IPS-NIHi11 (cell line): ENCODE data around the gene DCPS.
"Not testable (repeated sequence)": the region's sequence is repeated elsewhere in the genome, so short reads cannot be mapped to it uniquely, and the experiment has no call there.

Experiments used
- DNase-seq: peaks from one replicate; pipeline ENCODE4 v3.0.0; 2012; ENCODE audit warnings: mixed read lengths, low spot score

Gene DCPS

GRCh38 chr11:126384449-126385070, 80.7 kb downstream of the DCPS start:
- DNase-seq = no peak

GRCh38 chr11:126385991-126386728, 82.3 kb downstream of the DCPS start:
- DNase-seq = no peak

- DNase-seq = not testable (repeated sequence)
Measured at GRCh38 chr11:126386729-126387071, 82.8 kb downstream of the DCPS start.

- DNase-seq = no peak
Measured at GRCh38 chr11:126387857-126388256, 84.0 kb downstream of the DCPS start.

- DNase-seq = no peak
Measured at GRCh38 chr11:126390272-126390867, 86.5 kb downstream of the DCPS start.

- no peak for DNase-seq
Measured at GRCh38 chr11:126391286-126391954, 87.6 kb downstream of the DCPS start.

GRCh38 chr11:126391970-126392632, 88.2 kb downstream of the DCPS start:
- no peak for DNase-seq

DNA sequence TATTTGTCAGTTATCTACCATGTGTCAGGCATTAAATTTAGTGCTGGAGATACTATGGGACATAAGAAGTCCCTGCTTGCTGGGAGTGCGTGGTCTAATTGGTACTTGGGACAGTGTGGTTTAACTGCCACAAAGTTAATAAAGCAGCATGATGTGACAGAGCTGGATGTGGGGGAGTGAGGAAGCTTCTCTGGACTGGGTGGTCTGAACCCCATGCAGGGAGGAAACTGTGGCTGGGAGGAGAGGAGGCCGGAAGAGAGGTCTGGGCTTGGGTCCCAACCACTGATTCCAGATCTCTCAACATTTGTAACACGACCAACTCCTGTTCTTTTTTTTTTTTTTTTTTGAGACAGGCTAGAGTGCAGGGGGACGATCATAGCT, 88.8 kb downstream of the DCPS start:
- DNase-seq = no peak

GRCh38 chr11:126393143-126393542, 89.3 kb downstream of the DCPS start:
- DNase-seq = no peak

- no peak for DNase-seq
Measured at GRCh38 chr11:126394036-126394435, 90.2 kb downstream of the DCPS start.

DNA sequence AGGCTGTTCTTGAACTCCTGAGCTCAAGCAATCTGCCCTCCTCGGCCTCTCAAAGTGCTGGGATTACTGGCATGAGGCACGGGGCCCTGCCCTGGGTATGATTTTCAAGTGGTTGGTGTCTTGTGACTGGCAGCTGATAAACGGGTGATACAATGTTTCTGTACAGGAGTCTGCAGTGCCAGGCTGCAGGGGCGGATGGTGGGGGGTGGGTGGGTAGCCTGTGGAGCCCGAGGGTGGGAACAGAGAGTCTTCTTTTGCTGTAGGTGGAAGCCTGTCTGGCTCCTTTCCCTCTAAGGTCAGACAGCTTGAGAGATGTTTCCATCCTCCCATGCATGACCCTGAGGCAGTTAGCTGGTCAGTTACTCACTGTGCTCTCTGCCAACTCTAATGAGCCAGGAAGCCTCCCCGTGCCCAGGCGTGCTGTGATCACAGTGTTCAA, 90.8 kb downstream of the DCPS start:
- DNase-seq = not testable (repeated sequence)
